Mesenchymal stem cell (in vitro differentiated cells and primary cell): Measurements from ENCODE around the gene GJB5.
"Not testable (repeated sequence)": the region's sequence is repeated elsewhere in the genome, so short reads cannot be mapped to it uniquely, and the experiment has no call there.

Source experiments
- DNase-seq: peaks from one replicate; pipeline ENCODE4 v3.0.0-alpha.2; 2013
- H2AFZ ChIP-seq: one replicate; pipeline ENCODE4 v1.6.1; 2013; ENCODE audit warnings: low read depth, mild to moderate bottlenecking, control low read depth, inconsistent platforms, low read length, moderate library complexity
- H2AK5ac ChIP-seq: 2 replicates; pipeline ENCODE4 v1.6.1; 2013; ENCODE audit warnings: low read length, moderate library complexity, mild to moderate bottlenecking, inconsistent platforms; ENCODE audit not compliant: severe bottlenecking
- H2BK120ac ChIP-seq: one replicate; pipeline ENCODE4 v1.6.1; 2013; ENCODE audit warnings: low read depth, mild to moderate bottlenecking, inconsistent platforms, low read length, moderate library complexity
- H2BK12ac ChIP-seq, 2 experiments: one replicate each; pipeline ENCODE4 v1.6.1; 2013; ENCODE audit warnings: inconsistent platforms in 2 of 2, low read length in 2 of 2, mild to moderate bottlenecking in 2 of 2, moderate library complexity in 2 of 2, control low read depth in 1 of 2
- H2BK15ac ChIP-seq: one replicate; pipeline ENCODE4 v1.6.1; 2013; ENCODE audit warnings: mild to moderate bottlenecking, low read depth, inconsistent platforms; ENCODE audit not compliant: poor library complexity, severe bottlenecking
- H2BK5ac ChIP-seq: 2 replicates; pipeline ENCODE4 v1.6.1; 2013; ENCODE audit warnings: low read depth, mild to moderate bottlenecking, low read length, control low read depth, inconsistent platforms; ENCODE audit not compliant: poor library complexity, severe bottlenecking
- H3K14ac ChIP-seq, 2 experiments: one replicate each; pipeline ENCODE4 v1.6.1; 2013; ENCODE audit warnings: inconsistent platforms in 2 of 2, low read length in 2 of 2, control low read depth in 1 of 2, mild to moderate bottlenecking in 1 of 2, moderate library complexity in 1 of 2
- H3K18ac ChIP-seq, 2 experiments: one replicate each; pipeline ENCODE4 v1.6.1; 2013; ENCODE audit warnings: inconsistent platforms in 2 of 2, low read length in 2 of 2, control low read depth in 1 of 2, low read depth in 1 of 2, mild to moderate bottlenecking in 1 of 2
- H3K23ac ChIP-seq, 2 experiments: one replicate each; pipeline ENCODE4 v1.6.1; 2013; ENCODE audit warnings: inconsistent platforms in 2 of 2, low read length in 2 of 2, mild to moderate bottlenecking in 2 of 2, moderate library complexity in 2 of 2, control low read depth in 1 of 2
- H3K27ac ChIP-seq: 2 replicates; pipeline ENCODE4 v1.5.1; 2013; ENCODE audit warnings: mild to moderate bottlenecking, moderate library complexity, low read length, control low read depth, inconsistent platforms; ENCODE audit not compliant: poor library complexity, severe bottlenecking
- H3K27me3 ChIP-seq, 2 experiments: 2 replicates each; pipeline versions ENCODE4 v1.6.1 to v1.7.0; 2013; ENCODE audit warnings: low read length in 2 of 2, mild to moderate bottlenecking in 2 of 2, moderate library complexity in 2 of 2, control low read depth in 1 of 2, inconsistent platforms in 1 of 2; ENCODE audit not compliant: control insufficient read depth in 1 of 2, insufficient read depth in 1 of 2
- H3K36me3 ChIP-seq, 2 experiments: 2 replicates each; pipeline versions ENCODE4 v1.6.1 to v1.7.0; 2013; ENCODE audit warnings: low read length in 2 of 2, control low read depth in 1 of 2, inconsistent platforms in 1 of 2, low read depth in 1 of 2, mild to moderate bottlenecking in 1 of 2; ENCODE audit not compliant: insufficient read depth in 2 of 2, control insufficient read depth in 1 of 2
- H3K4ac ChIP-seq, 2 experiments: one replicate each; pipeline ENCODE4 v1.6.1; 2013; ENCODE audit warnings: inconsistent platforms in 2 of 2, low read length in 2 of 2, mild to moderate bottlenecking in 2 of 2, moderate library complexity in 2 of 2, control low read depth in 1 of 2, low read depth in 1 of 2
- H3K4me1 ChIP-seq: 2 replicates; pipeline ENCODE4 v1.6.1; 2013; ENCODE audit warnings: low read depth, low read length, control low read depth; ENCODE audit not compliant: control insufficient read depth, insufficient read depth
- H3K4me2 ChIP-seq: 2 replicates; pipeline ENCODE4 v1.6.1; 2013; ENCODE audit warnings: low read length, mild to moderate bottlenecking, inconsistent platforms; ENCODE audit not compliant: poor library complexity, severe bottlenecking
- H3K4me3 ChIP-seq, 2 experiments: 2 replicates each; pipeline versions ENCODE4 v1.5.1 to v1.7.0; 2013; ENCODE audit warnings: low read length in 2 of 2, mild to moderate bottlenecking in 2 of 2, control low read depth in 1 of 2, low read depth in 1 of 2; ENCODE audit not compliant: insufficient read depth in 1 of 2
- H3K79me1 ChIP-seq: replicated peaks from 2 replicates; pipeline ENCODE4 v1.6.1; 2013; ENCODE audit warnings: mild to moderate bottlenecking, control low read depth, low read length, inconsistent platforms; ENCODE audit not compliant: poor library complexity, severe bottlenecking
- H3K9ac ChIP-seq: 2 replicates; pipeline ENCODE4 v1.7.0; 2013; ENCODE audit warnings: mild to moderate bottlenecking, low read length, moderate library complexity
- H3K9me3 ChIP-seq: 2 replicates; pipeline ENCODE4 v1.7.0; 2013; ENCODE audit warnings: mild to moderate bottlenecking, low read length; ENCODE audit not compliant: control insufficient read depth
- H4K8ac ChIP-seq: one replicate; pipeline ENCODE4 v1.6.1; 2013; ENCODE audit warnings: inconsistent platforms, mild to moderate bottlenecking, low read length, moderate library complexity
- H4K91ac ChIP-seq: one replicate; pipeline ENCODE4 v1.6.1; 2013; ENCODE audit warnings: mild to moderate bottlenecking, low read length, inconsistent platforms
- WGBS: methylation state at CpG from one replicate; pipeline ENCODE4 v1.1.7; 2013; ENCODE audit warnings: mixed read lengths; 5-methylcytosine and 5-hydroxymethylcytosine counted together

Gene GJB5

DNA sequence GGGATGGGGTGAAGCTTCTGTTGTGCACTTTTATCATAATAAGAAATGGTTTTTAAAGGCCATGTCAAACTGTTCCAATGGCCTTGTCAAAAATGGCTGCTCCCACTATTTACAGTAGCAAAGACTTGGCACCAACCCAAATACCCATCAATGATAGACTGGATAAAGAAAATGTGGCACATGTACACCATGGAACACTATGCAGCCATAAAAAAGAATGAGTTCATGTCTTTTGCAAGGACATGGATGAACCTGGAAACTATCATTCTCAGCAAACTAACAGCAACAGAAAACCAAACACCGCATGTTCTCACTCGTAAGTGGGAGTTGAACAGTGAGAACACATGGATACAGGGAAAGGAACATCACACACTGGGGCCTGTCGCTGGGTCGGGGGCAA, 18.3 kb downstream of the GJB5 start:
- not testable (repeated sequence) for H3K36me3 ChIP-seq, H4K91ac ChIP-seq, H3K18ac ChIP-seq, H4K8ac ChIP-seq, H3K4me3 ChIP-seq, H3K9me3 ChIP-seq, H2BK120ac ChIP-seq, H3K27ac ChIP-seq, H3K79me1 ChIP-seq, H3K4me1 ChIP-seq, DNase-seq, H2BK5ac ChIP-seq, H3K4me2 ChIP-seq, H2BK15ac ChIP-seq, H3K14ac ChIP-seq, H3K23ac ChIP-seq, H2BK12ac ChIP-seq, H2AK5ac ChIP-seq, H2AFZ ChIP-seq, H3K9ac ChIP-seq, H3K4ac ChIP-seq
- H3K27me3 ChIP-seq, result peaks cover 16 to 53% of the 10 kb centered on the region in 2 experiments
- WGBS, result 82% methylated on average over 3 of the region's 4 CpGs

DNA sequence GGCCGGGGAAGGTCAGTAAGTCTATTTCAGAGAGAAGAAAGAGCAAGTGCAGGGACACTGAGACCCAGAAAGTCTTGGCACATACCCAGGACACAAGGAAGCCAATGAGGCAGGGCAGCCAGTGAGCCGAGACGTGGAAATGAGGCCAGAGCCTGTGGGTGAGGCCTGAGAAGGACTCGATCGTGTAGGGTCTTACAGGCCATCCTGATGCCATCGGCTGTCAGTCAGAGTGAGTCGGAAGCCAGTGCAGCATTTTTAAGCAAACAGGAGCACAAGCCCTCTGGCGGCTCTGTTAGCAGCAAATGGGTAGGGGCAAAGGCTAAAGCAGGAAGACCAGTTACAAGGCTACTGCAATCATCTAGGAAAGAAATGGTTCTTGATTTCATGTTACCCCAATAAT, 20.1 kb downstream of the GJB5 start:
- Histone ChIP-seq H2AFZ (no peak overlapping the region), H3K9ac (no peak overlapping the region), H3K27ac (no peak overlapping the region), H3K4me2 (no peak overlapping the region), H3K4ac (no peak overlapping the region), H3K14ac (no peak overlapping the region), H3K23ac (no peak overlapping the region), H2BK12ac (no peak overlapping the region), H3K18ac (no peak overlapping the region), H2BK120ac (no peak overlapping the region), H3K4me1 (peaks cover 1% of the 10 kb centered on the region), H3K4me3 (no peak overlapping the region), H4K8ac (no peak overlapping the region), H3K79me1 (no peaks in the 10 kb centered on the region), H3K27me3 (peaks cover 26 to 69% of the 10 kb centered on the region in 2 experiments), H2AK5ac (no peak overlapping the region), H2BK15ac (no peak overlapping the region), H3K9me3 (no peaks in the 10 kb centered on the region), H3K36me3 (no peaks in the 10 kb centered on the region), H2BK5ac (no peak overlapping the region), H4K91ac (no peak overlapping the region)
- no peak for DNase-seq
- 62% methylated on average over 8 of the region's 8 CpGs for WGBS

- DNase-seq, result no peak
- H2BK12ac ChIP-seq, result no peak overlapping the region
- H2AFZ ChIP-seq, result no peak overlapping the region
- H2AK5ac ChIP-seq, result no peak overlapping the region
- H3K79me1 ChIP-seq, result no peaks in the 10 kb centered on the region
- H4K8ac ChIP-seq, result no peak overlapping the region
- H2BK15ac ChIP-seq, result no peak overlapping the region
- no peak overlapping the region for H4K91ac ChIP-seq
- H2BK5ac ChIP-seq, result no peak overlapping the region
- H3K27ac ChIP-seq, result no peak overlapping the region
- H3K4me1 ChIP-seq, result peaks cover 10% of the 10 kb centered on the region
- H3K9me3 ChIP-seq, result no peaks in the 10 kb centered on the region
- H3K4me3 ChIP-seq, result no peak overlapping the region
- peaks cover 43 to 77% of the 10 kb centered on the region in 2 experiments for H3K27me3 ChIP-seq
- no peak overlapping the region for H3K9ac ChIP-seq
- H3K4ac ChIP-seq, result no peak overlapping the region
- H2BK120ac ChIP-seq, result no peak overlapping the region
- no peak overlapping the region for H3K18ac ChIP-seq
- H3K4me2 ChIP-seq, result no peak overlapping the region
- H3K23ac ChIP-seq, result no peak overlapping the region
- no peak overlapping the region for H3K14ac ChIP-seq
- 68% methylated on average over 3 of the region's 3 CpGs for WGBS
- no peaks in the 10 kb centered on the region for H3K36me3 ChIP-seq
Observed at GRCh38 chr1:34776911-34777310, 22.1 kb downstream of the GJB5 start.

- Histone ChIP-seq H3K4me1 (peaks cover 10% of the 10 kb centered on the region), H3K4me2 (no peak overlapping the region), H3K4ac (no peak overlapping the region), H3K27ac (no peak overlapping the region), H4K91ac (no peak overlapping the region), H2BK12ac (no peak overlapping the region), H2BK15ac (no peak overlapping the region), H3K18ac (no peak overlapping the region), H4K8ac (no peak overlapping the region), H3K36me3 (no peaks in the 10 kb centered on the region), H2BK120ac (no peak overlapping the region), H3K14ac (no peak overlapping the region), H3K9ac (no peak overlapping the region), H3K4me3 (no peak overlapping the region), H3K27me3 (peaks cover 51 to 85% of the 10 kb centered on the region in 2 experiments), H3K23ac (no peak overlapping the region), H2AFZ (no peak overlapping the region), H2BK5ac (no peak overlapping the region), H2AK5ac (no peak overlapping the region), H3K79me1 (no peaks in the 10 kb centered on the region), H3K9me3 (no peaks in the 10 kb centered on the region)
- 29% methylated on average over 10 of the region's 10 CpGs for WGBS
- DNase-seq, result no peak
Observed at GRCh38 chr1:34777519-34778321, 22.9 kb downstream of the GJB5 start.
